AG09319 (cell line): ENCODE results near the gene STXBP2.

ENCODE experiments used
- DNase-seq: peaks from one replicate; pipeline ENCODE4 v3.0.0-alpha.2; 2010; ENCODE audit warnings: low read depth; ENCODE audit errors: extremely low read depth
- CTCF ChIP-seq: IDR thresholded peaks from 2 replicates; pipeline ENCODE4 v1.5.1; 2011; ENCODE audit warnings: low read depth, mild to moderate bottlenecking, inconsistent platforms, low read length, moderate library complexity

The STXBP2 gene

GRCh38 chr19:7648265-7649014 lies 11.5 kb downstream of the STXBP2 start:
- TF ChIP-seq CTCF, result no peak
- no peak for DNase-seq

- no peak for TF ChIP-seq CTCF
- DNase-seq, result no peak
Observed at GRCh38 chr19:7650148-7650547, 13.2 kb downstream of the STXBP2 start.

GRCh38 chr19:7652061-7652641 lies 15.2 kb downstream of the STXBP2 start:
- peak; percentile 99 for TF ChIP-seq CTCF
- peak; percentile 30 for DNase-seq

GRCh38 chr19:7654401-7654800 lies 17.5 kb downstream of the STXBP2 start:
- DNase-seq, result no peak
- TF ChIP-seq CTCF, result no peak

GRCh38 chr19:7655581-7655980 lies 18.7 kb downstream of the STXBP2 start:
- DNase-seq, result no peak
- no peak for TF ChIP-seq CTCF

- TF ChIP-seq CTCF, result no peak
- no peak for DNase-seq
Observed at GRCh38 chr19:7657131-7657751, 20.3 kb downstream of the STXBP2 start.

GRCh38 chr19:7658219-7658686 lies 21.3 kb downstream of the STXBP2 start:
- DNase-seq, result no peak
- no peak for TF ChIP-seq CTCF
